Stimulated activated CD4-positive, alpha-beta T cell treated with anti-CD3 and anti-CD28 coated beads, TNF-alpha, amount 100 ng/mL, for 24 hours (primary cell): ENCODE results near the gene JHY.
A peak's percentile ranks its signal among the peaks of the same experiment; 100 is the strongest.

Experiments used
- DNase-seq, 3 experiments: peaks; one replicate each; pipeline ENCODE4 v3.0.0-alpha.2; 2020; ENCODE audit warnings: low read depth in 3 of 3

Gene JHY

DNA sequence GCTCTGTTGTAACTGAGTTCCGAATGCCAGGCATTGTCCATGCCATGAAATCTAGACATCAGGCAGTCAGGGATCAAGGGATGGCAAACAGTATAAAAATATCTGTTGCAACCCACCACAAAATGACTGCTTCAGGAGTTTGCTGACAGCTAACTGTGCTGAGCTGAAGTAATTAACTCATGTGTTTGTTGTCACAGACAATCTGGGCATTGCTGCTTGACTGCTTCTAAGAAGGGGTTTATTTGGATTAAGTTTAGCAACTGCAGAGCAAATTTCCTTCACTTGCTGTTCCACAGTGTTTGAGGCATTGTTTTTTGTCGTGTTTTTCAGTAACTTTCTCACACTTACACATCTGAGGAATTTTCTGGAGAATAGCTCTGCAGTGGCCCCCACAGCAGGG, 68.7 kb downstream of the JHY start:
- no peak for DNase-seq

DNA sequence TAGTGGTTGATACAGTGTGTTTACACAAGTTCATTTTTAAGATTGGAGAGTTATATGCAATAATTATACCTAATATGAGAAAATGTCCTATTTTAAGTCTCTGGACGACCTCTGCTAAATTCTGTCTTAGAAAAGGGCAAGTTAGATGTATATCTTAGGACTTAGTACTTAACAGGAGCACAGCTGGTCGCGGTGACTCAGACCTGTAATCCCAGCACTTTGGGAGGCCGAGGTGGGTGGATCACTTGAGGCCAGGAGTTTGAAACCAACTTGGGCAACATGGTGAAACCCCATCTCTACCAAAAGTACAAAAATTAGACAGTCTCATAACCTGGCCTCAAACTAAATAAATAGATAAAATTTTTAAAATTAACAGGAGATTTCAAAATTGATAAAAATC, 71.9 kb downstream of the JHY start:
- no peak for DNase-seq

GRCh38 chr11:122963961-122964360, 81.4 kb downstream of the JHY start:
- DNase-seq: no peak

DNA sequence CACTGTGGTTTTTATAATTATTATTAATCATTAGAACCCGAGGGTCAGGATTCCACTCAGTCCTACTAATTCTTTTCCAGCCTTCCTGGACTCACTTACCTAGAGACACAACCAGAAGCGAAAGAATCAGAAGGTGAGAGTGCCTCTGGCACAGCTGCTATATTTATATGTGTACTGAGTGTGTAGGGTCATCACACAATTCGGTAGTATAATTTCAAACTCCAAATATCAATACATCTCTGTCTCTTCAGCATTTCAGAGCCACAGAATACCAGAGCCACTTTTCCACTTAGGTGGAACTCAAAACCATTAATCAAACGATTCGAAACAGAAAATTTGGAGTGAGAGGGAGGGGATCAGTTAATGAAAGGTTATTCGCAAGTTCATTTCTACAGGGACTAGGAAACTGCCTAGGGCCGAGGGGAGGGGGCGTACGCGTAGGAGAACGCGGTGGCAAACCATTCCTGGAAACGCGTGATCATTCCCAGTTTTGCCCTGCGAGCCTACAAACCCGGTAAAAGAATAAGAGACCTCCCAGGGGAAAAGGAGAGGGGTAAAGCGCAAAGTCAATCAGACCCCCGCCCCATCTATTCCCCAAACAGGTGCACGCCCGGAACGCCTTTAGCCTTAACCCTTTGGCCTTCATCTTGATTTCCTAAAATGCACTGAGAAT, 93.6 kb downstream of the JHY start:
- DNase-seq: no peak

GRCh38 chr11:122976734-122977469, 94.3 kb downstream of the JHY start:
- DNase-seq: peak in 1 of 3 experiments; percentile 18

GRCh38 chr11:122977470-122978298, 95.1 kb downstream of the JHY start:
- no peak for DNase-seq

GRCh38 chr11:122978299-122978620, 95.7 kb downstream of the JHY start:
- DNase-seq: no peak

GRCh38 chr11:122979103-122979814, 96.7 kb downstream of the JHY start:
- DNase-seq: no peak

DNA sequence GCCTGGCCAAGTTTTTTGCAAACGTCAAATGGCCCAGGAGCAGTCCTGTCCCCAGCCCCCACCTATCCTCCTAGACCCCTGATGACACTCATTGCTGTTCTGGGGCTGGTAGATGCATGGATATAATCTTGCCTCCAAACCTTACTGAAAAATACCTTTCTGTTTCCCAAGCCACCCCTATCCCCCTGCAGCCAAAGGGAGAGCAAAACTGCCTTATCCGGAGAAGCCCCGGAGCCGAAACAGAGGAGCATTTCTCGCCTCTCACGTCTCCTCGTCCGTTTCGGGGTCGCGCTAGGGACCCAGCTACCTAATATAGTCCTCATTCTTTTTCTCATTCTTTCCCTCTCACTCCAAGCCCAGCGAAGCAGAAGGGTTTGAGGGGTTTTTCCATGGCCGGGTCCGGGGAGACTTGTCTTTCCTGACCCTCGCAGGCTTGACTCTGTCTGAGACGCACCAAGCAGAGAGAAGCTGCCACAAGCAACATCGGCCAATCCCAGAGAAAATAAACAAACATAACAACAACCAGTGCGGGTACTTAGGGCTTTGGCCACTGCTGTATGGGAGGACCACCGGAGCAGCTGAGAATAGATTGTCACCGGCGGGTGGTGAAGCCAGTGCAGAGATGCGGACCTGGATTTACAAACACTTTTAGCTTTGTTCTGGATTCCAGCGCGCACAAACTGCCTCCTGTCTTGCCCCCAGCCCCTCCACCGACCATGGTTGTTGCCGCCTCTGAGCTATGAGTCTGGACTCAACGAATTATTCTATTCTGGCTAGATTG, 97.4 kb downstream of the JHY start:
- no peak for DNase-seq

GRCh38 chr11:122981388-122982264, 99.1 kb downstream of the JHY start, which contains the start of gene BSX:
Gene BSX, minus strand, starts transcription at chr11:122981834. Its CDS starts 163 bp downstream, at chr11:122981671.
- peak; percentile 17 to 58 (median 21) for DNase-seq

DNA sequence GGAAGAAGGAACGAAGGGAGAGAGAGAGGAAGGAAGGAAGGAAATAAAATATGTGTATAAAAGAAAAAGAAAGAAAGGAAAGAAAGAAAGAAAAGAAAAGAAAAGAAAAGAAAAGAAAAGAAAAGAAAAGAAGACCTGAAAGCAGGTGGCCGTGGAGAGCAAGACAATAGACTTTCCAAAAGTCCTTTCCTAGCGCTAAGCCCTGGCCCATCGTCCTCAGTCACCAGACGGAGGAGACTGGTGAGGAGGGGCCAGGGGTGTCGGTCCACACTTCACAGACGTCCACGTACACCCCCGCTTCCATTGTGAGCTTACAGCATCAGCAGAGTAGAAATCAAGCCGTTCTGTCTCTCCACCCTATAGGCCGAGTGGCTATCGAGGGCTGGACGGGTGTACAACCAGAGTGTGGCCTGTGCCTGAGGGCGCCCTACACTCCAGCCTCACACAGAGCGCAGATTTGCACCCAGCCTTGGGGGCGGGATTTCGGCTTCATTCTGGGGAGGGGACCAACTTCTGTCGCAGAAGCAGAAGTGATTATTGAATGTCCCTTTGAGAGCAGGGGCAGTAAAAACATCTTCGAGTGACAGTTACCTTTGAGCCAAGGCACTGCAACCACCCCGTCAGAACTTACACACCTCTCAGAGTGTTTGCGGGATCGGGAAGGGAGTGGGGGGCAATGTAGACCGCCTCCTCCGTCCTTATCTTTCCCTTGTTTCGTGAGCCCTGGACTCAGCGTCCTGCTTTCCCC, 101.1 kb downstream of the JHY start:
- DNase-seq: no peak

DNA sequence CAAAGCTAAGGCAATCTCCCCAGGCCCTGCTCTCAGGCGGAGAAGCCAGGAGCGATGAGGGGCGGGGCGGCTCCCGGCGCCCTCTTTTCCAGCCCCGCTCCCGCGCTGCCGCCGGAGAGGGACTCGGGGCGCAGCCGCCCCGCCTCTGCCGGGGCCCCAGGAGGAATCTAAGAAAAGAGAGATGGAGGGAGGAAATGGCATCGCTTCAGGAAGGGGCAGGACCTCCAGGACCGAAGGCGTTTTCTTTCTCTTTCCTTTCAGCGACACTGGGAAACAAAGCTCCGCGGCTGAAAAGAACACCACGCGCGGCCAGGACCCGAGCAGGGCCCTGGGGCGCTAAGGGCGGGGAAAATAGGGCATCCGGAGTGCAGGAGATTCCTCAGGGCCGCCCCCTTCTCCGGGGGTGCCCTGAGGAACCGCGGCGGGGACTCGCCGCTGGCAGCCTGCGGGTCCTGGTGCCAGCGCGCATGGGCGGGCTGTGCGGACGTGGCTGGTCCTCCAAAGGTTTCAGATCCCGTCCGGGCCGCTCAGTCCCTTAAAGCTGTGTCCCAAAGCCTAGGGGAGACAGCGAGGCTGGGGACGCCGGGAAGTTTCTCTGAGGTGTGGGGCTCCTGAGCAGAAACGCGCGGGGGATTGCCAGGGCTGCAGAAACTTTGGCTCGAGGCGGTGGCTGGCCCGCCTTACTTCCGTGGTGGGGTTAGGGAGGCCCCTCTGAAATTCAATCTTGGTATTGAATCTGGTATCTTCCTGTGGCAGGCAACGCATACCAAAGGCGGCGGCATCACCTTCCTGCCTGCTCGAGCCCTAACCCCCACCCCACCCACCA, 101.8 kb downstream of the JHY start:
- DNase-seq: no peak

GRCh38 chr11:122995526-122995925, 113.0 kb downstream of the JHY start:
- DNase-seq: no peak

GRCh38 chr11:122998727-122999366, 116.3 kb downstream of the JHY start:
- no peak for DNase-seq

GRCh38 chr11:123000721-123001120, 118.2 kb downstream of the JHY start:
- DNase-seq: no peak

DNA sequence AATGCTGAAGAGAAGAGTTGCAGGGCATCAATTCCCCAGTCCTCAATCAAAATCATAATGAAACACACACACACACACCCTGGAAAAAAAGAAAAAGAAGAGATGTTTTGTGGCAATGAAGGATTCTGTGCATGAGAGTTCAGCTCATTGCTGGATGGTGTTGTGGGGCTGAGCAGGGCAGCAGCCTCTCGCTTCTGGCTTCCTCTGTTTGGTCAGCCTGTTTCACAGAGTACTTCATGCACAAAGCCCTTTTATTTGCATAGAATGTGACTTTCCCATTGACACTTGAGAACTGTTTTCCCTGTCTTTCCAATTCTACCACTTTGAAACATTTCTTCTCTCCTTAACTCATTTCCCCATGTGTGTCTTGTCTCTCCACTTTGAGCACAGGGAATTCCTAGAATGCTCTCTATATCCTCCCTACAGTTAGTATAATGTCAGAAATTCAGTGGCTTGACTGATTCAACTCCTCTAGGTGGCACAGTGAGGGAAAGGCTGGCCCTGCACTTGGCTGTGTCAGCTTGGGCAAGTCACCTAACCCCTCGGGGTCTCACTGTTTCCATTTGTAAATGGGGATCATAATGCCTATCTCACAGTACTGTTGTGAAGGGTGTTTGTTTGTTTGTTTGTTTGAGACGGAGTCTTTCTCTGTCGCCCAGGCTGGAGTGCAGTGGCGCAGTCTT, 124.4 kb downstream of the JHY start:
- DNase-seq: no peak
